GM19351 (cell line): ENCODE data around the gene GNMT.

Source experiments
- ATAC-seq: cut with Tn5 transposase; IDR thresholded peaks from one replicate; pipeline ENCODE4 v1.9.1; 2021; ENCODE audit warnings: mild to moderate bottlenecking, moderate library complexity; ENCODE audit not compliant: unreplicated experiment

GNMT gene

GRCh38 chr6:43011207-43011606 lies 50.7 kb downstream of the GNMT start:
- ATAC-seq: no peak

- no peak for ATAC-seq
Measured at GRCh38 chr6:43012364-43012763, 51.8 kb downstream of the GNMT start.

- no peak for ATAC-seq
Measured at GRCh38 chr6:43013097-43013842, 52.7 kb downstream of the GNMT start.
